CD14-positive monocyte (primary cell): ENCODE measurements around the gene TMEM178B. TPM values are rescaled to one million over a fixed set of nuclear protein-coding genes. Genes with fewer than 3 reads are reported as not detected.

ENCODE experiments used
- DNase-seq, 3 donors: peaks; one replicate each; pipeline ENCODE4 v3.0.0-alpha.2; 2011 to 2022
- H2AFZ ChIP-seq: 2 replicates; pipeline ENCODE4 v1.6.0; 2012; ENCODE audit warnings: mild to moderate bottlenecking, low read depth, low read length, inconsistent platforms; ENCODE audit not compliant: insufficient read depth, poor library complexity, severe bottlenecking
- H3K27ac ChIP-seq, 2 donors: 1 replicate in 1 of 2; 2 replicates in 1 of 2; pipeline ENCODE4 v1.5.1; 2012 to 2013; ENCODE audit warnings: low read length in 2 of 2, control low read depth in 1 of 2, inconsistent platforms in 1 of 2, low read depth in 1 of 2, mild to moderate bottlenecking in 1 of 2
- H3K27me3 ChIP-seq, 2 donors: one replicate each; pipeline versions ENCODE4 v1.6.0 to v1.6.1; 2011 to 2013; ENCODE audit warnings: low read length in 2 of 2; ENCODE audit not compliant: control insufficient read depth in 2 of 2, insufficient read depth in 2 of 2
- H3K36me3 ChIP-seq, 2 donors: replicated peaks in 1 of 2; 1 replicate in 1 of 2; 2 replicates in 1 of 2; pipeline versions ENCODE4 v1.5.1 to v1.6.1; 2012 to 2013; ENCODE audit warnings: low read length in 2 of 2, control low read depth in 1 of 2, inconsistent platforms in 1 of 2, mild to moderate bottlenecking in 1 of 2; ENCODE audit not compliant: insufficient read depth in 2 of 2, control insufficient read depth in 1 of 2
- H3K4me1 ChIP-seq, 2 donors: 1 replicate in 1 of 2; 2 replicates in 1 of 2; pipeline versions ENCODE4 v1.5.1 to v1.6.1; 2012 to 2013; ENCODE audit warnings: low read length in 2 of 2, control low read depth in 1 of 2, inconsistent platforms in 1 of 2, mild to moderate bottlenecking in 1 of 2, moderate library complexity in 1 of 2; ENCODE audit not compliant: insufficient read depth in 2 of 2, control insufficient read depth in 1 of 2
- H3K4me2 ChIP-seq: replicated peaks from 2 replicates; pipeline ENCODE3; 2012; ENCODE audit warnings: low read length, moderate library complexity, mild to moderate bottlenecking; ENCODE audit not compliant: poor library complexity, severe bottlenecking; ENCODE audit errors: extremely low read depth
- H3K4me3 ChIP-seq, 3 experiments: fragments of 200-600 bp in 1 of 3; sonication (generic) in 1 of 3; replicated peaks in 1 of 3; 1 replicate in 2 of 3; 2 replicates in 1 of 3; pipeline ENCODE4 v1.5.1; 2011 to 2013; ENCODE audit warnings: low read length in 3 of 3, mild to moderate bottlenecking in 3 of 3, control low read depth in 2 of 3, low read depth in 2 of 3, inconsistent platforms in 1 of 3, moderate library complexity in 1 of 3
- H3K79me2 ChIP-seq: 2 replicates; pipeline ENCODE4 v1.6.0; 2012; ENCODE audit warnings: mild to moderate bottlenecking, control low read depth, inconsistent platforms, low read length, moderate library complexity; ENCODE audit not compliant: insufficient read depth
- H3K9ac ChIP-seq: 2 replicates; pipeline ENCODE4 v1.6.0; 2017; ENCODE audit warnings: low read length, mild to moderate bottlenecking; ENCODE audit not compliant: insufficient read depth, poor library complexity, severe bottlenecking
- H3K9me3 ChIP-seq, 2 donors: replicated peaks in 1 of 2; 1 replicate in 1 of 2; 2 replicates in 1 of 2; pipeline versions ENCODE4 v1.5.1 to v1.6.1; 2012 to 2013; ENCODE audit warnings: low read length in 2 of 2, control low read depth in 1 of 2; ENCODE audit not compliant: control insufficient read depth in 1 of 2, insufficient read depth in 1 of 2
- H4K20me1 ChIP-seq: 2 replicates; pipeline ENCODE4 v1.6.0; 2012; ENCODE audit warnings: mild to moderate bottlenecking, low read length, control low read depth, moderate library complexity; ENCODE audit not compliant: insufficient read depth
- H3K27ac Mint-ChIP-seq, 7 donors: one replicate each; pipeline ENCODE4 v1.8.0; 2020; ENCODE audit warnings: mild to moderate bottlenecking in 7 of 7, mixed read lengths in 7 of 7, moderate library complexity in 6 of 7, inconsistent platforms in 2 of 7
- H3K27me3 Mint-ChIP-seq, 3 donors: one replicate each; pipeline ENCODE4 v1.8.0; 2021 to 2022; ENCODE audit warnings: low read depth in 3 of 3, mild to moderate bottlenecking in 3 of 3, mixed read lengths in 3 of 3, moderate library complexity in 3 of 3, inconsistent platforms in 1 of 3
- H3K36me3 Mint-ChIP-seq, 2 donors: one replicate each; pipeline ENCODE4 v1.8.0; 2020; ENCODE audit warnings: mixed read lengths in 2 of 2, inconsistent platforms in 1 of 2, mild to moderate bottlenecking in 1 of 2
- H3K4me1 Mint-ChIP-seq: one replicate; pipeline ENCODE4 v1.8.0; 2020; ENCODE audit warnings: mild to moderate bottlenecking, mixed read lengths
- H3K4me3 Mint-ChIP-seq, 2 donors: one replicate each; pipeline ENCODE4 v1.8.0; 2020; ENCODE audit warnings: mild to moderate bottlenecking in 2 of 2, mixed read lengths in 2 of 2, moderate library complexity in 1 of 2
- H3K9me3 Mint-ChIP-seq, 7 donors: one replicate each; pipeline ENCODE4 v1.8.0; 2020 to 2022; ENCODE audit warnings: mixed read lengths in 7 of 7, mild to moderate bottlenecking in 6 of 7, moderate library complexity in 6 of 7, inconsistent platforms in 2 of 7
- CTCF ChIP-seq: fragments of 200-600 bp; IDR thresholded peaks from one replicate; pipeline ENCODE4 v1.8.0; 2022; ENCODE audit warnings: antibody characterized with exemption, mild to moderate bottlenecking
- WGBS: methylation state at CpG from one replicate; pipeline ENCODE4 v1.1.5; 2013; ENCODE audit warnings: missing lambda C conversion rate; ENCODE audit not compliant: insufficient coverage; 5-methylcytosine and 5-hydroxymethylcytosine counted together
- intact Hi-C, 2 donors: fragments of 100-400 bp; cut with micrococcal nuclease; formaldehyde crosslinking; loops; one replicate each; pipeline versions ENCODE4 v1.15.0 to v1.15.1; 2023
- polyA plus RNA-seq, 3 donors: library from polyadenylated mRNA; depleted of rRNA in 1 of 3; unstranded in 2 of 3; stranded (reverse) in 1 of 3; fragments of 300-500 nt in 2 of 3; fragments of >200 nt in 1 of 3; fragmentation: Illumina TruSeq in 2 of 3; gene quantifications; 1 replicate in 2 of 3; 2 replicates in 1 of 3; pipeline ENCODE4 v1.2.3, GENCODE V29; 2012 to 2021

TMEM178B gene
- polyA plus RNA-seq, 3 donors, result not detected

GRCh38 chr7:141342621-141343408 lies 269.0 kb downstream of the TMEM178B start:
- no peak for DNase-seq
- Histone ChIP-seq H3K36me3 (no peaks in the 10 kb centered on the region), H3K4me2 (no peak overlapping the region), H4K20me1 (no peaks in the 10 kb centered on the region), H3K27me3 (no peaks in the 10 kb centered on the region), H3K9ac (no peak overlapping the region), H3K9me3 (no peaks in the 10 kb centered on the region), H3K79me2 (no peaks in the 10 kb centered on the region), H3K27ac (no peak overlapping the region), H3K4me1 (no peaks in the 10 kb centered on the region), H2AFZ (no peak overlapping the region), H3K4me3 (no peak overlapping the region)
- H3K27me3 Mint-ChIP-seq, result peaks cover 0 to 6% (median 3%) of the 10 kb centered on the region in 3 donors
- H3K27ac Mint-ChIP-seq, result no peak overlapping the region
- no peaks in the 10 kb centered on the region for H3K36me3 Mint-ChIP-seq
- no peak for TF ChIP-seq CTCF
- intact Hi-C loops, result no loop called here
- H3K4me1 Mint-ChIP-seq, result no peaks in the 10 kb centered on the region
- peaks cover 0 to 7% (median 1%) of the 10 kb centered on the region in 7 donors for H3K9me3 Mint-ChIP-seq
- 97% methylated on average over 10 of the region's 16 CpGs for WGBS
- no peak overlapping the region for H3K4me3 Mint-ChIP-seq

- no peaks in the 10 kb centered on the region for H3K79me2 ChIP-seq
- Mint-ChIP-seq H3K9me3 (peaks cover 0 to 5% (median 0%) of the 10 kb centered on the region in 7 donors), H3K36me3 (no peaks in the 10 kb centered on the region), H3K27ac (no peak overlapping the region), H3K27me3 (peaks cover 0 to 8% (median 0%) of the 10 kb centered on the region in 3 donors), H3K4me1 (no peaks in the 10 kb centered on the region), H3K4me3 (no peak overlapping the region)
- no peaks in the 10 kb centered on the region for H4K20me1 ChIP-seq
- H2AFZ ChIP-seq, result no peak overlapping the region
- H3K9me3 ChIP-seq, result no peaks in the 10 kb centered on the region
- intact Hi-C loops, result no loop called here
- no peak for DNase-seq
- no peaks in the 10 kb centered on the region for H3K4me1 ChIP-seq
- no peak for TF ChIP-seq CTCF
- H3K4me2 ChIP-seq, result no peak overlapping the region
- H3K4me3 ChIP-seq, result no peak overlapping the region
- H3K27ac ChIP-seq, result no peak overlapping the region
- H3K36me3 ChIP-seq, result no peaks in the 10 kb centered on the region
- no peaks in the 10 kb centered on the region for H3K27me3 ChIP-seq
- no peak overlapping the region for H3K9ac ChIP-seq
- WGBS, result 83% methylated on average over 1 of the region's 3 CpGs
Observed at GRCh38 chr7:141344153-141344935, 270.5 kb downstream of the TMEM178B start.
